GM21825 (cell line): ENCODE results near the gene C16orf78.

ENCODE experiments used
- ATAC-seq: cut with Tn5 transposase; IDR thresholded peaks from one replicate; pipeline ENCODE4 v1.9.1; 2021; ENCODE audit warnings: mild to moderate bottlenecking, moderate library complexity; ENCODE audit not compliant: unreplicated experiment

The C16orf78 gene

DNA sequence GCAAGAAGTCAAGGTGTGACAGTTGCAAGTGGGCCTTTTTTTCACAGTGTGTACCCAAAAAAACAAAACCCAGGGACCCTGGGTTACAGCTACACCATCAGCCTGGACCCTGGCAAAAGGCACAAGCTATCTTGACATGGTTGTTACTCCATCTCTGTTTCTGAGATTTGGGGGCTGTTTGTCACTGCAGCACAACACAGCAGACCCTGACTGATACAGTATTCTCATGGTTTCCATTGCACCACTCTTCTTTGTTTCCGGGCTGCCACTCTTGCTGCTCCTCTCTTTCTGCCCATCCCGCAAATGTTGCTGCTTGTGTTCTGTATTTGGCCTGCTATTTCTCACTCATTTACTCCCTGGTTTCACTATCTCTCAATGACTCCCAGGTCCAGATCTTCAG lies 55.2 kb downstream of the C16orf78 start:
- no peak for ATAC-seq

DNA sequence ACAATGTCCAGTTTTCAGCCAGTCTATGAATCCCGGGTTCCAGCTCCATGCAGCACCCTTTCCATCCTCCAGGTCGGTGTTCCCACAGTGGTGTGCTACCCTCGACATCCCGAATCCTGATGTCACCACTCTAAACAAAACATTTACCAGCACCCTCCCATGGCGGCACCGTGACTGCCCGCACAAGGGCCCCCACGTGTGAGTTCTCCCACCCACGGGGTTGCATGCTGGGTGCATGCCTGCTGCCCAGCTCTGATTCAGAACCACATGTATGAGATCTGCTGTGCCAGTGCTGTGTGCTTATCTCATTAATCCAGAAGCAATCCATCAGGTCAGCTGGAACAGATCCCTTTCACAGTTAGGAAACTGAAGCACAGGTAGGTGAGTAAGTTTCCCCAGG lies 57.4 kb downstream of the C16orf78 start:
- no peak for ATAC-seq

GRCh38 chr16:49431591-49432290 lies 58.1 kb downstream of the C16orf78 start:
- ATAC-seq, result no peak

- ATAC-seq, result no peak
These were observed 61.1 kb downstream of the C16orf78 start for GRCh38 chr16:49434733-49435132.

DNA sequence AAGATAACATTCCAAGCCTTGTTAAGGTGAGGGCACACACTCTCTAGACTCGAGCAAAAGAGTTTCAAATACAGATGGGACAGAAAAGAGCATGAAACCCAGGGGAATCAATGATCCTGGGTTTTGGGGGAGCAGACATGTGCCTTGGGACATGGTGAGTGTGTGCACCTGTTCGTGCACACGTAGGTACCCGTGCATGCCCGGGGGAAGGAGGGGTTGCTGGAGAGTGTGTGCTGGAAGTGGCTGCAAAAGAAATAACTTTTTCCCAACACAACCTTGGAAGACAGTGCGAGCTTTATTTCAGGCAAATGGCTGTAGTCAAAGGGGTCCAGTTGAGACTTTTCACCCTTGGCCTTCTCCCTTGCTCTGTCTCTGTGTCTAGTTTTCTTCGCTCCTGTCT lies 62.6 kb downstream of the C16orf78 start:
- no peak for ATAC-seq

DNA sequence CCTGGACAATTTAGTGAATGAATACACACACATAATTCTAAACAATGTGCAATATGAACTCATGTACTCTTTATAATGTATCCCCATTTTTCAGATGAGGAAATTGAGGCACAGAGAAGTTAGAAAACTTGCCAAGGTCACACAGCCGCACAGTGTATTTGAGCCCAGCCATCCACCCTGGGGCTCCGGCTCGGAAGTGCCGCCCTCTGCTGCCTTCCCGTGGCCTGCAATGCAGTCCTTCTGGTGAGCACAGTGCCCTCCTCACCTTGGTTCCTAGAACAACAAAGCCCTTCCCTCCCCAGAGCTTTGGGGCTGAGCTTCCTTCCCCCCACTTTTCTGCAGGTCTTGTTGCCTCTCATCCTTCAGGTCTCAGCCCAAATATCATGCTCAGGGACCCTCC lies 63.7 kb downstream of the C16orf78 start:
- ATAC-seq, result no peak

DNA sequence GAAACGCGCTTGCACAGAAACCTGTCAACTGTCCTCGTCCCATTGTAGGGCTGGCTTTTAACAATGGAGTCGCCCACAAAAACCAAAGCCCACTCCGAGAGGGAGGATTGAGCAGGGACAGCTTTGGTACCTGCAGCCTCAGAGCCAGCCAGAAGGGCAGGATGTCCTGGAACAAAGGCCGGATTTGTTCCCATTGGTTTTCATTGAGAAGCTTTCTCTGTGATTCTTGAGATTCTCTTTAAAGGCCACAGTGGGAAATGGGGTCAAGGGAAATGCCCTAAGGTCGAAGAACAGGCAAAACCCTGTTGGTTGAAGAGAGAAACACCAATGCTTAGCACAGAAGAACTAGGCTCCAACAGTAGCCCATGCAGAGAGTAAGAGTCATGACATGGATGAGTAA lies 65.4 kb downstream of the C16orf78 start:
- ATAC-seq, result no peak

GRCh38 chr16:49439676-49440075 lies 66.1 kb downstream of the C16orf78 start:
- no peak for ATAC-seq

DNA sequence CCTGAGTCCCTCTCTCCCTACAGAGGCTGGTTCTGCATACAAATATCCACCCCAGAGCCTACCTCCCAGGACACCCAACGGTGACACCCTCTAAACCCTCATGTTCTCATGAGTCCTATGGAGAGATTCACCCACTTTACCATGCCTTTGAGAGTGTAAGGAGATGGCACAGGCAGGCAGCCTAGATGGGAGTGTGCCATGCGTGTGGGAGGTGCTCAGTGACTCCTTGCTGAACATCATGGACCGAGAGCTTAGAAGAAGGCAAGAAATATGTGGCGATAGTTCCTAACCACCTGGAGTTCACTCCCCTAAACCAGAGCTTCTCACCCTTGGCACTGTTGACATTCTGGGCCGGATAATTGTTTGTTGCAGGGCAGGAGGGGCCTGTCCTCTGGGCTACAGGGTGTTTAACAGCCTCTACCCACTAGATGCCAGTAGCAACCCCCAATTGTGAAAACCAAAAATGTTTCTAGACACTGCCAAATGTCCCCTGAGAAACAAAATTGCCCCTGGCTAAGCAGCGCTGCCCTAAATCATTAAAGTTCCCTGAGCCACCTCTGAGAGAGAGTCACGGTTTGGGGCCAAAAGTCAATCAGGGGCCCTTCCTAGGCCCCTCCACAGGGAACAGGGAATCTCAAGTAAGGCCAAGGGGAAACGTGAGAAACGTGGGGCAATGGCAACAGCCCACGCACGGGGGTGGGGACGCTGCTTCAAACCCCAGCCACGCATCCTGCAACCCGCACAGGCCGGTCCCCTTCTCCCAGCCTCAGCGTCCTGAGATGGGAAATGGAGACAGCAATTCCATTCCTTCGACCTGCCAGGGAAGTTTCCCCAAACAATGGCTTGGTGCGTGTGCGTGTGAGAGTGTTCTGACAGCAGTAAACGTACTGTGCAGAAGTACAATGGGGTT lies 66.8 kb downstream of the C16orf78 start:
- no peak for ATAC-seq

DNA sequence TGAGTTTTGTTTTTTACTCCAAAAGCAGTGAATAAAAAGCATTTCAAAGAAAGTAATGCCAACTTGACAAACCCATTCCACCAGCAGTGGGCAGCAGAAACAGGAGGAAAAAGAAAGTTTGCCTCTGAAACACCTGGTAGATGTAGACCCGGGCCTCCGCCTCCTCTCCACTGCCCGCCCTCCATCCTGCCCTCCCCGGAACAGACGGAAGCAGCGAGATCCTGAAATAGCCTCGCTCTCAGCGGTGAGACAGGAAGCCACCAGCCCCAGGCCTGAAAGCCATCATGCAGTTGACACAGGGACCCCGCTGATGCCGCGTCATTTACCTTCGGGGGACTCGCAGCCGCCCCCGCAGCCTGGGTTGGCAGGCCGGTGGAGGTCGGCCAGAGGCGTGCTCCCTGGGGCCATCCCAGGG lies 67.8 kb downstream of the C16orf78 start:
- peak; percentile 99 for ATAC-seq

DNA sequence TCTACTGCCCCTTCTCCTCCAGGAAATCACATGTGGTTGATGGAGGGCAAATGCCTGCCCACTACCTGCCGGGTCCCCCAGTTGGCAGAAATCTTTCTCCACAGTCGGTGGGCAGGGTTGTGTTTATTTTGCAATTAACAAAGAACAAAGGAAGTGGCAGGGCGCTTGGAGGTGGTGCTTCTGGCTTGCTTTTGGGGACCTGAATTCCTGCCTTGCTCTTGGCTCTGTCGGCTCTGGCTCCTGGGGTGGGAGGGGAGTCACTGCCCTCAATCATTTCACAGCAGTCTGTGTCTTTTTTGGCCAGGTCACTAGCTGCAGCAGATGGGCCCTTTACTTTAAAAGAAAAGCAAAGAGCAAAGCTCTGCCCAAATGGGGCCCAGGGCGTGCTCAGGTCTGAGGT lies 69.2 kb downstream of the C16orf78 start:
- no peak for ATAC-seq

GRCh38 chr16:49443576-49443975 lies 70.0 kb downstream of the C16orf78 start:
- no peak for ATAC-seq

DNA sequence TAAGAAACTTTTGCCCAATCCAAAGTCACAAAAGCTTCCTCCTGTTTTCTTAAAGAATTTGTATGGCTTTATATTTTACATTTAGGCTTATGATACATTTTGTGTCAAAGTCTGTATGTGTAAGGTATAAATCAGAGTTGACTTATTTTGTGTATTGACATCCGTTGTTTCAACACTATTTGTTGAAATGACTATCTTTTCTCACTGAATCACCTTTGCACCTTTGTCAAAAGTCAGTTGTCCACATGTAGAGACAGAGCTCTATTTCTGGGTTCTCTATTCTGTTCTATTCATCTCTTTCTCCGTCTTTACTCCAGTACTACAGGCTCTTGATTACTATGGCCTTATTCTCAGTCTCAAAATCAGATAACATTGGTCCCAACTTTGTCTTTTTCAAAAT lies 73.2 kb downstream of the C16orf78 start:
- no peak for ATAC-seq
